BLaER1 (cell line): ENCODE data around the gene SLAIN1.
A peak's percentile ranks its signal among the peaks of the same experiment; 100 is the strongest.

Experiments used
- H3K27ac ChIP-seq: shearing (Covaris generic); formaldehyde crosslinking; 2 replicates; pipeline ENCODE4 v1.8.1; 2022
- H3K27me3 ChIP-seq: shearing (Covaris generic); formaldehyde crosslinking; 2 replicates; pipeline ENCODE4 v1.8.1; 2022
- H3K36me3 ChIP-seq: shearing (Covaris generic); formaldehyde crosslinking; 2 replicates; pipeline ENCODE4 v1.8.1; 2022
- H3K4me1 ChIP-seq: shearing (Covaris generic); formaldehyde crosslinking; 2 replicates; pipeline ENCODE4 v1.8.1; 2022
- H3K4me2 ChIP-seq: shearing (Covaris generic); formaldehyde crosslinking; 2 replicates; pipeline ENCODE4 v1.8.1; 2022
- H3K4me3 ChIP-seq: shearing (Covaris generic); formaldehyde crosslinking; 2 replicates; pipeline ENCODE4 v1.8.1; 2022
- H3K9ac ChIP-seq: shearing (Covaris generic); formaldehyde crosslinking; 2 replicates; pipeline ENCODE4 v1.8.1; 2022
- H3K9me3 ChIP-seq: shearing (Covaris generic); formaldehyde crosslinking; 2 replicates; pipeline ENCODE4 v1.8.1; 2022
- H4K20me1 ChIP-seq: shearing (Covaris generic); formaldehyde crosslinking; 2 replicates; pipeline ENCODE4 v1.8.1; 2022
- Cebpa-rat ChIP-seq: shearing (Covaris generic); IDR thresholded peaks from 2 replicates; pipeline ENCODE4 v1.8.1; 2022

Gene SLAIN1

DNA sequence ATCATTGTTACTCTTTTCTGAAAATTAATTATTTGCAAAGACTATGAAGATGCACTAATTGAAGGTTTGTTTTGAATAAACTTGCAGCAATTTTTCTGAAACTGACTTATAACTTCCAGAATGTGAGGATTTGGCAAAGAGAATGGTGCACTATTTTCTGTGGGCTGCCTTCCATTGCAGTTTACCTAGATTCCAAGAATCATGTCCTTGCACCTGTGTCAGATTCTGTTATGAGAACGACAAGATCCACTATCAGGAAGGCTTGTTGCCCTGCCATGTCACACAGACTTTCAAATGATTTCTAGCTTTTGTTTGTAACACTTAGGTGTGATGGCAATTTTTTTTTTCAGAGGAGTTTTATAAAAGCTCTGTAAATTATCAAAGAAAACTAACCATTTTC, 5.6 kb upstream of the SLAIN1 start:
- Histone ChIP-seq H4K20me1 (no peaks in the 10 kb centered on the region), H3K4me3 (no peak overlapping the region), H3K4me1 (peaks cover 10% of the 10 kb centered on the region), H3K4me2 (no peak overlapping the region), H3K27ac (no peak overlapping the region), H3K9ac (no peak overlapping the region), H3K27me3 (peaks cover 9% of the 10 kb centered on the region; the same call in 1 of the 2 replicates), H3K9me3 (no peaks in the 10 kb centered on the region), H3K36me3 (no peaks in the 10 kb centered on the region)
- no peak for TF ChIP-seq Cebpa-rat

- no peak overlapping the region for H3K4me2 ChIP-seq
- TF ChIP-seq Cebpa-rat: no peak
- peaks cover 9% of the 10 kb centered on the region; the same call in 1 of the 2 replicates for H3K27me3 ChIP-seq
- no peaks in the 10 kb centered on the region for H4K20me1 ChIP-seq
- H3K9ac ChIP-seq: no peak overlapping the region
- no peak overlapping the region for H3K27ac ChIP-seq
- H3K9me3 ChIP-seq: no peaks in the 10 kb centered on the region
- no peaks in the 10 kb centered on the region for H3K36me3 ChIP-seq
- no peak overlapping the region for H3K4me3 ChIP-seq
- H3K4me1 ChIP-seq: peaks cover 13% of the 10 kb centered on the region
Observed at GRCh38 chr13:77692746-77693448, 4.6 kb upstream of the SLAIN1 start.

- Histone ChIP-seq H3K4me3 (no peak overlapping the region), H3K9me3 (no peaks in the 10 kb centered on the region), H3K4me1 (peaks cover 13% of the 10 kb centered on the region), H3K4me2 (no peak overlapping the region), H3K27ac (no peak overlapping the region), H4K20me1 (0 out of 2 replicates have a peak, but pooled peaks cover under 1% of the 10 kb centered on the region), H3K27me3 (peaks cover 9% of the 10 kb centered on the region; the same call in 1 of the 2 replicates), H3K36me3 (no peaks in the 10 kb centered on the region), H3K9ac (no peak overlapping the region)
- TF ChIP-seq Cebpa-rat: no peak
Observed at GRCh38 chr13:77693449-77693940, 4.0 kb upstream of the SLAIN1 start.

GRCh38 chr13:77696006-77696878, 1.2 kb upstream of the SLAIN1 start:
- H3K9me3 ChIP-seq: no peaks in the 10 kb centered on the region
- no peak for TF ChIP-seq Cebpa-rat
- H3K4me3 ChIP-seq: no peak overlapping the region
- H4K20me1 ChIP-seq: peaks cover 28% of the 10 kb centered on the region
- H3K4me1 ChIP-seq: peaks cover 33% of the 10 kb centered on the region
- H3K9ac ChIP-seq: no peak overlapping the region
- peaks cover 9% of the 10 kb centered on the region; the same call in 1 of the 2 replicates for H3K27me3 ChIP-seq
- peak overlapping the region; percentile 84 for H3K4me2 ChIP-seq
- no peaks in the 10 kb centered on the region for H3K36me3 ChIP-seq
- no peak overlapping the region for H3K27ac ChIP-seq

- H3K4me1 ChIP-seq: peaks cover 33% of the 10 kb centered on the region
- H4K20me1 ChIP-seq: peaks cover 28% of the 10 kb centered on the region
- H3K36me3 ChIP-seq: no peaks in the 10 kb centered on the region
- H3K27ac ChIP-seq: no peak overlapping the region; the same call in 1 of the 2 replicates
- no peaks in the 10 kb centered on the region for H3K9me3 ChIP-seq
- peaks cover 9% of the 10 kb centered on the region; the same call in 1 of the 2 replicates for H3K27me3 ChIP-seq
- no peak for TF ChIP-seq Cebpa-rat
- peak overlapping the region; percentile 78 for H3K4me3 ChIP-seq
- H3K4me2 ChIP-seq: peak overlapping the region; percentile 84
- no peak overlapping the region for H3K9ac ChIP-seq
Observed at GRCh38 chr13:77696879-77697216, 639 bp upstream of the SLAIN1 start.

DNA sequence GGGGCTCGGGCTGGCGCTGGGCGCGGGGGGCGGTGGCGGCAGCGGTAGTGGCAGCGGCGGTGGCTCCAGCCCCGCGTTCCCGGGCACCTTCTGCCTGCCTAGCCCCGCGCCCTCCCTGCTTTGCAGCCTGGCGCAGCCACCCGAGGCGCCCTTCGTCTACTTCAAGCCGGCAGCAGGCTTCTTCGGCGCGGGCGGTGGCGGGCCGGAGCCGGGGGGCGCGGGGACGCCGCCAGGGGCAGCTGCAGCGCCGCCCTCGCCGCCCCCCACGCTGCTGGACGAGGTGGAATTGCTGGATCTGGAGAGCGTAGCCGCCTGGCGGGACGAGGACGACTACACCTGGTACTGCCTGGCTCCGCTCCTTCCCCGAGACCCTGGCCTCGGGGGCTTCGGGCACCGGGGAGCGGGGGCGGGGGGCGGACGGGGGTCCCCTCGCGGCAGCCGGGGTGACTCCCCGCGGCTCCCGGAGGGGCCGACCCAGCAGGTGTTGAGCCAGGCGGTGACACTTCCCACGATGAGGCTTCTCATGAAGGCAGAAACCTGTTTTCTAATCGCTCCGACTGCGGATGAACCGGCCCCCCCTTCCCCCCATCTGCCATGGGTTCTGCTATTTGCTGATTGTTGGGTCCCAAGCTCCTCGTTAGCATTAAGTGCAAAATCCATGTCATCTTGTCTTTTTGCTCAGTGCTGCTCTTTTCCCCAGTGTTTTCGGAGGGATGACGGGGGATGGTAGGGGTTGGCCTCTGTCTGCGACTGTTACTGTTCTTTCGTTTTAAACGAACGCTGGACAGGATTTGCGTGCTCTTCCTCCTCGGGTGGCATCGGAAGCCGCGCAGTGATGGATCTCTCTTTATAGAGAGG, 943 bp downstream of the SLAIN1 start:
- Histone ChIP-seq H3K4me3 (peak overlapping the region; percentile 78), H3K27ac (peak overlapping the region; percentile 78)

DNA sequence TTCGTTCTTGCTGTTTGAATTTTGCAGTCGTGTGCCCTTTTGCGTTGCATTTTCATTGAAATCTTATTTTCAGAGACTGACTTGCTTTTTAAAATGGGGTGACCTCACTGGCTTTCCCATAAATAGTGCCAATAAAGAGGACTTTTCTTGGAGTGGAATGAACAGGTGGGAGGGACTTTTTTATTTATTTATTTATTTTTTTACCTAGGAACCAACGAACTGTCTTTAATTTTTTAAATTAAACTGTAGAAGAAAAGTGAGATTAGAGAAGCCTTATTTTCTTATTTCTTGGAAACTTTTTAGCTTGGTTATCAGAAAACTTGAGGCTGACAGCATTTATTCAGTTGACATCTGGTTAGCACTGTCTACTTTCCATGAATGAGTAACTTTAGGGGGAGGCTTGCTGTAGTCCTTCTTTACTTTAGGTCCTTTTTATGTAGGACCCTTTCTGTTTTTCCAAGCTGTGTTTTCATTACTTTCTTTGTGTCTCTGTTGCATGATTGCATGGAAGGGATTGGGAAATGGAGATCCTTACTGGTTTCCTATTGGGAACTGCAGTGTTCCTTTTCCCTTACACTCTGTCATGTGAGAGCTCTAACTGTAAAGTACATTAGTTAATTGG, 1.7 kb downstream of the SLAIN1 start:
- Histone ChIP-seq H3K9me3 (no peaks in the 10 kb centered on the region), H3K27ac (peak overlapping the region; percentile 78), H3K27me3 (peaks cover 9% of the 10 kb centered on the region; the same call in 1 of the 2 replicates), H4K20me1 (peaks cover 44% of the 10 kb centered on the region), H3K4me3 (peak overlapping the region; percentile 78), H3K4me2 (peak overlapping the region; percentile 97), H3K4me1 (peaks cover 33% of the 10 kb centered on the region), H3K36me3 (peaks cover 10% of the 10 kb centered on the region; the same call in 1 of the 2 replicates), H3K9ac (peak overlapping the region; percentile 79)
- TF ChIP-seq Cebpa-rat: no peak

More for the DNA sequence above, 943 bp downstream of the SLAIN1 start:
- H3K9ac ChIP-seq: peak overlapping the region; percentile 79
- peaks cover 9% of the 10 kb centered on the region; the same call in 1 of the 2 replicates for H3K27me3 ChIP-seq
- TF ChIP-seq Cebpa-rat: no peak
- peaks cover 33% of the 10 kb centered on the region for H3K4me1 ChIP-seq
- H3K36me3 ChIP-seq: peaks cover 8% of the 10 kb centered on the region; the same call in 1 of the 2 replicates
- peak overlapping the region; percentile 97 for H3K4me2 ChIP-seq
- H4K20me1 ChIP-seq: peaks cover 42% of the 10 kb centered on the region
- H3K9me3 ChIP-seq: no peaks in the 10 kb centered on the region

GRCh38 chr13:77701305-77701704, 3.8 kb downstream of the SLAIN1 start:
- Histone ChIP-seq H3K4me3 (no peak overlapping the region), H3K36me3 (peaks cover 16% of the 10 kb centered on the region), H4K20me1 (peaks cover 44% of the 10 kb centered on the region), H3K27me3 (peaks cover 2% of the 10 kb centered on the region; the same call in 1 of the 2 replicates), H3K4me1 (peaks cover 28% of the 10 kb centered on the region), H3K9me3 (peaks cover 2% of the 10 kb centered on the region), H3K27ac (no peak overlapping the region), H3K4me2 (no peak overlapping the region), H3K9ac (no peak overlapping the region)
- TF ChIP-seq Cebpa-rat: no peak

GRCh38 chr13:77702366-77702765, 4.9 kb downstream of the SLAIN1 start:
- H3K9me3 ChIP-seq: peaks cover 12% of the 10 kb centered on the region
- TF ChIP-seq Cebpa-rat: no peak
- no peak overlapping the region for H3K9ac ChIP-seq
- no peak overlapping the region for H3K4me2 ChIP-seq
- H4K20me1 ChIP-seq: peaks cover 44% of the 10 kb centered on the region
- no peak overlapping the region for H3K4me3 ChIP-seq
- no peak overlapping the region for H3K27ac ChIP-seq
- H3K36me3 ChIP-seq: peaks cover 26% of the 10 kb centered on the region
- H3K4me1 ChIP-seq: peaks cover 20% of the 10 kb centered on the region
- no peaks in the 10 kb centered on the region for H3K27me3 ChIP-seq
